Measurements from ENCODE around the gene NPR2.

NPR2 gene

GRCh38 chr9:35858458-35858857 lies 67.1 kb downstream of the NPR2 start:
- in situ Hi-C loops (cut with MboI; ENCODE audit: low pct_unique_long_range_greater_than_20kb, low sequenced_read_pairs, unreplicated experiment), result no loop called here
- no peak for DNase-seq (ENCODE audit: low spot score)
- no peak for TF ChIP-seq CTCF (IDR thresholded peaks at IDR 0.05; ENCODE audit: extremely low read depth, insufficient read depth, missing control alignments)
